ENCODE data around the gene FOXN3. TPM values are rescaled to one million over a fixed set of nuclear protein-coding genes. Genes with fewer than 3 reads are reported as not detected.
A peak's percentile ranks its signal among the peaks of the same experiment; 100 is the strongest.

The FOXN3 gene
- total RNA-seq, 1 experiment from 2014 or later, result 125 TPM

- WGBS (ENCODE audit: extremely low coverage, insufficient read length, low lambda C conversion rate), result no CpG with 5 or more reads among the region's 4 CpGs
- Histone ChIP-seq H2BK120ac (ENCODE audit: low read depth, low read length, poor library complexity, severe bottlenecking) (no peak overlapping the region), H3K23ac (ENCODE audit: insufficient read length, low read depth, low read length) (no peak overlapping the region), H2AFZ (ENCODE audit: low read length) (no peak overlapping the region), H2BK20ac (ENCODE audit: low read depth, low read length, poor library complexity, severe bottlenecking) (no peak overlapping the region), H3K27me3 (ENCODE audit: insufficient read depth, low read length) (no peaks in the 10 kb centered on the region), H3K23me2 (ENCODE audit: insufficient read length, low read depth, low read length, poor library complexity, severe bottlenecking) (no peaks in the 10 kb centered on the region), H3K4ac (ENCODE audit: low read depth, low read length) (no peak overlapping the region), H3K79me2 (ENCODE audit: insufficient read depth, low read length) (peaks cover 85% of the 10 kb centered on the region), H2AK5ac (ENCODE audit: insufficient read length, low read length) (no peak overlapping the region), H4K91ac (ENCODE audit: insufficient read length, low read depth, low read length) (no peak overlapping the region), H2BK15ac (ENCODE audit: low read depth, low read length) (no peak overlapping the region), H3K9me3 (ENCODE audit: control insufficient read depth, low read depth, low read length) (no peaks in the 10 kb centered on the region), H4K5ac (ENCODE audit: insufficient read length, low read depth, low read length) (no peak overlapping the region), H4K20me1 (ENCODE audit: control insufficient read depth, insufficient read depth, insufficient read length) (no peaks in the 10 kb centered on the region), H4K8ac (replicated peaks; ENCODE audit: insufficient read length, low read depth, low read length) (no peak overlapping the region), H3K9ac (ENCODE audit: extremely low read depth, insufficient read length, low read length) (no peak overlapping the region), H3T11ph (ENCODE audit: low read length) (no peak overlapping the region), H3K4me2 (ENCODE audit: insufficient read depth, insufficient read length, low read length) (peak overlapping the region; percentile 9), H3K14ac (ENCODE audit: insufficient read depth, low read length) (no peak overlapping the region), H3K27ac (ENCODE audit: insufficient read length, low read depth, low read length) (no peak overlapping the region), H3K56ac (ENCODE audit: insufficient read length, low read depth, low read length) (no peak overlapping the region), H3K4me1 (ENCODE audit: insufficient read depth, low read length) (peaks cover 12% of the 10 kb centered on the region; the same call in 1 of the 2 replicates), H2BK12ac (ENCODE audit: insufficient read length, low read depth, low read length) (no peak overlapping the region), H3K18ac (ENCODE audit: insufficient read length, low read depth, low read length) (no peak overlapping the region), H2BK5ac (ENCODE audit: insufficient read length, low read length) (no peak overlapping the region), H3K79me1 (ENCODE audit: insufficient read depth, low read depth, low read length, poor library complexity, severe bottlenecking) (peaks cover 13% of the 10 kb centered on the region)
- peaks cover 54 to 57% of the 10 kb centered on the region in 2 experiments for H3K4me1 Mint-ChIP-seq
- no peak overlapping the region for H3K4me3 Mint-ChIP-seq
- peak overlapping the region; percentile 24 to 55 (median 47); a peak in 5 of 7 replicates for H3K27ac Mint-ChIP-seq
- no peak for DNase-seq
- no peaks in the 10 kb centered on the region for H3K27me3 Mint-ChIP-seq (ENCODE audit: low read depth)
- H3K36me3 Mint-ChIP-seq (ENCODE audit: insufficient read depth in 1 of 3, low read depth in 3 of 3), result peaks cover 41 to 87% (median 44%) of the 10 kb centered on the region in 3 experiments
- H3K9me3 Mint-ChIP-seq, result peaks cover 10% of the 10 kb centered on the region in 2 experiments; a peak in 4 of 5 replicates
- TF ChIP-seq CTCF (conservative IDR thresholded peaks at IDR 0.05), result no peak
Measured at GRCh38 chr14:89406941-89407340, 10.1 kb downstream of the FOXN3 start.
